WTC11 (cell line): ENCODE results near the gene MYO5B. TPM values are rescaled to one million over a fixed set of nuclear protein-coding genes. Genes with fewer than 3 reads are reported as not detected.

Experiments
- ATAC-seq: fragments of 200-7000 bp; cut with Tn5 transposase; 2 replicates; pipeline ENCODE4 v1.10.0; 2021; ENCODE audit warnings: mild to moderate bottlenecking, moderate library complexity
- CTCF ChIA-PET: fragments of 300-600 bp; sonication (Branson Sonifier 250); formaldehyde crosslinking; loops from one replicate; lab custom pipeline; 2021; ENCODE audit warnings: antibody characterized with exemption; lab: Charles Lee
- POLR2A ChIA-PET: fragments of 350-600 bp; sonication (Branson Sonifier 250); formaldehyde crosslinking; loops from one replicate; lab custom pipeline; 2021; ENCODE audit warnings: antibody characterized with exemption; lab: Charles Lee
- DNase-seq: peaks from one replicate; pipeline ENCODE4 v3.0.0; 2021; ENCODE audit warnings: low spot score
- H3K27ac Mint-ChIP-seq: 2 replicates; pipeline ENCODE4 v1.8.0; 2021; ENCODE audit warnings: mixed read lengths
- H3K27me3 Mint-ChIP-seq: 2 replicates; pipeline ENCODE4 v1.8.0; 2021; ENCODE audit warnings: low read depth, mild to moderate bottlenecking, moderate library complexity, mixed read lengths
- H3K36me3 Mint-ChIP-seq: 2 replicates; pipeline ENCODE4 v1.8.0; 2021; ENCODE audit warnings: mixed read lengths
- H3K4me1 Mint-ChIP-seq: 2 replicates; pipeline ENCODE4 v1.8.0; 2022; ENCODE audit warnings: mixed read lengths
- H3K4me3 Mint-ChIP-seq: 2 replicates; pipeline ENCODE4 v1.8.0; 2021; ENCODE audit warnings: mild to moderate bottlenecking, moderate library complexity, mixed read lengths
- H3K9me3 Mint-ChIP-seq: 2 replicates; pipeline ENCODE4 v1.8.0; 2021; ENCODE audit warnings: mixed read lengths
- ATF1 ChIP-seq: sonication (generic); formaldehyde crosslinking; IDR thresholded peaks from 2 replicates; pipeline ENCODE4 v1.8.1; 2023; ENCODE audit warnings: mild to moderate bottlenecking, moderate library complexity, missing genetic modification reagents
- CREM ChIP-seq: sonication (generic); formaldehyde crosslinking; IDR thresholded peaks from 2 replicates; pipeline ENCODE4 v1.8.1; 2022; ENCODE audit warnings: mild to moderate bottlenecking, missing genetic modification reagents, moderate library complexity
- ELF4 ChIP-seq: sonication (generic); formaldehyde crosslinking; IDR thresholded peaks from 2 replicates; pipeline ENCODE4 v1.8.1; 2022; ENCODE audit warnings: low read depth, mild to moderate bottlenecking, moderate library complexity, missing genetic modification reagents
- EMX1 ChIP-seq: fragments of 250-450 bp; sonication (Bioruptor Pico); IDR thresholded peaks from 2 replicates; pipeline ENCODE4 v1.8.0; 2021; ENCODE audit warnings: mild to moderate bottlenecking
- MYBL2 ChIP-seq: sonication (generic); formaldehyde crosslinking; IDR thresholded peaks from 2 replicates; pipeline ENCODE4 v1.8.1; 2023; ENCODE audit warnings: mild to moderate bottlenecking, moderate library complexity, missing genetic modification reagents
- NFYB ChIP-seq: sonication (generic); formaldehyde crosslinking; conservative IDR thresholded peaks from 2 replicates; pipeline ENCODE4 v1.8.0; 2022; ENCODE audit warnings: low read depth, missing genetic modification reagents
- RELA ChIP-seq: sonication (generic); formaldehyde crosslinking; IDR thresholded peaks from 2 replicates; pipeline ENCODE4 v1.8.1; 2022; ENCODE audit warnings: missing genetic modification reagents, mild to moderate bottlenecking, borderline replicate concordance
- SMAD4 ChIP-seq: sonication (generic); formaldehyde crosslinking; IDR thresholded peaks from 2 replicates; pipeline ENCODE4 v1.8.0; 2022; ENCODE audit warnings: mild to moderate bottlenecking, missing genetic modification reagents
- TEAD4 ChIP-seq: sonication (generic); formaldehyde crosslinking; IDR thresholded peaks from 2 replicates; pipeline ENCODE4 v1.8.0; 2022; ENCODE audit warnings: mild to moderate bottlenecking, missing genetic modification reagents
- ZNF121 ChIP-seq: sonication (generic); formaldehyde crosslinking; IDR thresholded peaks from 2 replicates; pipeline ENCODE4 v1.8.0; 2023; ENCODE audit warnings: missing genetic modification reagents
- ZNF219 ChIP-seq: sonication (generic); formaldehyde crosslinking; IDR thresholded peaks from 2 replicates; pipeline ENCODE4 v1.8.0; 2023; ENCODE audit warnings: missing genetic modification reagents, mild to moderate bottlenecking, borderline replicate concordance
- ZNF232 ChIP-seq: sonication (generic); formaldehyde crosslinking; IDR thresholded peaks from 2 replicates; pipeline ENCODE4 v1.8.0; 2022; ENCODE audit warnings: mild to moderate bottlenecking, missing genetic modification reagents
- ZNF423 ChIP-seq: fragments of 250-450 bp; sonication (Bioruptor Pico); IDR thresholded peaks from 2 replicates; pipeline ENCODE4 v2.1.2; 2022; ENCODE audit warnings: mild to moderate bottlenecking, moderate library complexity
- total RNA-seq: library from RNA; stranded (reverse); gene quantifications from 3 replicates; pipeline ENCODE4 v1.2.3, GENCODE V29; 2021
- TF ChIP-seq, protein P1 (sequence below): sonication (generic); formaldehyde crosslinking; IDR thresholded peaks from 2 replicates; pipeline ENCODE4 v1.8.1; 2023; ENCODE audit warnings: mild to moderate bottlenecking, missing genetic modification reagents, moderate library complexity
- TF ChIP-seq, protein P2 (sequence below): fragments of 250-450 bp; sonication (Bioruptor Pico); IDR thresholded peaks from 2 replicates; pipeline ENCODE4 v1.9.0; 2021; ENCODE audit warnings: mild to moderate bottlenecking
- TF ChIP-seq, protein P3 (sequence below): sonication (generic); formaldehyde crosslinking; IDR thresholded peaks from 2 replicates; pipeline ENCODE4 v1.8.0; 2022; ENCODE audit warnings: missing genetic modification reagents
- TF ChIP-seq, protein P4 (sequence below): sonication (generic); formaldehyde crosslinking; IDR thresholded peaks from 2 replicates; pipeline ENCODE4 v1.8.0; 2022; ENCODE audit warnings: mild to moderate bottlenecking, missing genetic modification reagents
- TF ChIP-seq, protein P5 (sequence below): sonication (generic); formaldehyde crosslinking; IDR thresholded peaks from 2 replicates; pipeline ENCODE4 v1.8.0; 2022; ENCODE audit warnings: mild to moderate bottlenecking, missing genetic modification reagents
- TF ChIP-seq, protein P6 (sequence below): sonication (generic); formaldehyde crosslinking; IDR thresholded peaks from 2 replicates; pipeline ENCODE4 v1.8.1; 2023; ENCODE audit warnings: mild to moderate bottlenecking, missing genetic modification reagents

Gene MYO5B
- total RNA-seq, 1 experiment from 2014 or later = 8.7 TPM

DNA sequence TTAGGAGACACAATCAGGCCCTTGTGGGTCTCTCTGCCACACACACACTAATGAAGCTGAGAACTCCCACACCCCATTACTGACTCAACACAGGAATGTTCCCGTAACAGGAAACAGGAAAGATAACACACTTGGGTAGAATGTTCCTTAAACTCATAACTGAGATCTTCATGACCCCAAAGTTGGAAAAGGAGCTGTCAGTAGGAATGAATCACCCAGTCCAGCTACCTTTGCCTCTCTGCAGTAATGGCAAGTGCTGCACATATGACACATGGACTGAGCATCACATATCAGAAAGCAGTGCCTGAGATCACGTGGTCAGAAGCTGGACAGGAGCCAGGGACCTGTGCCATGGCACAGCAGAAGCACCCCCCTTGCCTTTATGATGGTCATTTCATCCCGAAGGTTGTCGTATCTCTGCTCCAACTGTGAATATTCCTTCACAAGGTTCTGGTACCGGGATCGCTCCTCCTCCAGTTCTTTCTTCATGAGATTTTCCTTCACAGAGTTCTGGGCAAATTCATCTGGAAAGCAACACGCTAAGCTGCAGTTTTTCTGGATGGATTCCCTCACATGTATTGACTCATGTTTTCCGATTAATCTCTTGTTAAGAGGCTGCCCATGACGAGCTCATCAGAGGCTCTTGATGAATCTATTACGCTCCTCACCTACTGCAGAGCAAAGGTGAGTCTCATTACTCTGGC lies 316.2 kb downstream of the MYO5B start (continued):
- TF ChIP-seq EMX1 (CRISPR knock-in tag) = no peak
- TF ChIP-seq, protein P1, sequence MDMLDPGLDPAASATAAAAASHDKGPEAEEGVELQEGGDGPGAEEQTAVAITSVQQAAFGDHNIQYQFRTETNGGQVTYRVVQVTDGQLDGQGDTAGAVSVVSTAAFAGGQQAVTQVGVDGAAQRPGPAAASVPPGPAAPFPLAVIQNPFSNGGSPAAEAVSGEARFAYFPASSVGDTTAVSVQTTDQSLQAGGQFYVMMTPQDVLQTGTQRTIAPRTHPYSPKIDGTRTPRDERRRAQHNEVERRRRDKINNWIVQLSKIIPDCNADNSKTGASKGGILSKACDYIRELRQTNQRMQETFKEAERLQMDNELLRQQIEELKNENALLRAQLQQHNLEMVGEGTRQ (CRISPR knock-in tag) = no peak
- no peak for TF ChIP-seq ELF4 (CRISPR knock-in tag)

DNA sequence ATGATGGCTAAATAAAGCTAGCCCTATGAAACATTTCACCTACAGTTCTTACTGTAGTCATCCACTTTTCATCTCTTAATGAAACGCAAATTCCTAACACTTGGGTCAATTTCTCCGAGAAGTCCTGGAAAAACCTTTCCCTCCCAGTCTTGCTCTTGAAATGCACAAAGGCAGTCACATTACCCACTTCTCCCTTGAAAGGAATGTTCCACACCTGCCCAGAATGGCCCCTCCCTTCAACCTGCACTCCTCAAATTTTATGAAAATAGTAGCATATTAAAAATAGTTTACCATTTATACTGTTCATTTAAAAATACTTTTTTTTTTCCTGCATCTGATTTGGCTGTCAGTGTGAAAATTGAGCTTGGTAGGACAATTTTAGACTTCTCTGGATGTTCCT lies 316.9 kb downstream of the MYO5B start:
- Mint-ChIP-seq H3K36me3 (no peaks in the 10 kb centered on the region), H3K4me1 (peaks cover 5% of the 10 kb centered on the region), H3K27ac (no peak overlapping the region), H3K4me3 (no peak overlapping the region), H3K27me3 (no peaks in the 10 kb centered on the region), H3K9me3 (no peaks in the 10 kb centered on the region)
- POLR2A ChIA-PET = no interaction called here
- ATAC-seq (no peak), DNase-seq (no peak)
- CTCF ChIA-PET = interaction anchor here (1.6 to 2.3 kb wide), 3 partner anchors 10 to 22 kb away, joined by 4 to 10 read pairs (median 8); no protein-coding TSS in a partner anchor
- TF ChIP-seq ZNF219 (no peak), SMAD4 (CRISPR knock-in tag) (no peak), ATF1 (CRISPR knock-in tag) (no peak), ZNF232 (CRISPR knock-in tag) (no peak), ZNF423 (CRISPR knock-in tag) (no peak), TEAD4 (CRISPR knock-in tag) (no peak), CREM (CRISPR knock-in tag) (no peak)
- TF ChIP-seq, protein P2, sequence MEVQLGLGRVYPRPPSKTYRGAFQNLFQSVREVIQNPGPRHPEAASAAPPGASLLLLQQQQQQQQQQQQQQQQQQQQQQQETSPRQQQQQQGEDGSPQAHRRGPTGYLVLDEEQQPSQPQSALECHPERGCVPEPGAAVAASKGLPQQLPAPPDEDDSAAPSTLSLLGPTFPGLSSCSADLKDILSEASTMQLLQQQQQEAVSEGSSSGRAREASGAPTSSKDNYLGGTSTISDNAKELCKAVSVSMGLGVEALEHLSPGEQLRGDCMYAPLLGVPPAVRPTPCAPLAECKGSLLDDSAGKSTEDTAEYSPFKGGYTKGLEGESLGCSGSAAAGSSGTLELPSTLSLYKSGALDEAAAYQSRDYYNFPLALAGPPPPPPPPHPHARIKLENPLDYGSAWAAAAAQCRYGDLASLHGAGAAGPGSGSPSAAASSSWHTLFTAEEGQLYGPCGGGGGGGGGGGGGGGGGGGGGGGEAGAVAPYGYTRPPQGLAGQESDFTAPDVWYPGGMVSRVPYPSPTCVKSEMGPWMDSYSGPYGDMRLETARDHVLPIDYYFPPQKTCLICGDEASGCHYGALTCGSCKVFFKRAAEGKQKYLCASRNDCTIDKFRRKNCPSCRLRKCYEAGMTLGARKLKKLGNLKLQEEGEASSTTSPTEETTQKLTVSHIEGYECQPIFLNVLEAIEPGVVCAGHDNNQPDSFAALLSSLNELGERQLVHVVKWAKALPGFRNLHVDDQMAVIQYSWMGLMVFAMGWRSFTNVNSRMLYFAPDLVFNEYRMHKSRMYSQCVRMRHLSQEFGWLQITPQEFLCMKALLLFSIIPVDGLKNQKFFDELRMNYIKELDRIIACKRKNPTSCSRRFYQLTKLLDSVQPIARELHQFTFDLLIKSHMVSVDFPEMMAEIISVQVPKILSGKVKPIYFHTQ (CRISPR knock-in tag) = no peak
- TF ChIP-seq, protein P3, sequence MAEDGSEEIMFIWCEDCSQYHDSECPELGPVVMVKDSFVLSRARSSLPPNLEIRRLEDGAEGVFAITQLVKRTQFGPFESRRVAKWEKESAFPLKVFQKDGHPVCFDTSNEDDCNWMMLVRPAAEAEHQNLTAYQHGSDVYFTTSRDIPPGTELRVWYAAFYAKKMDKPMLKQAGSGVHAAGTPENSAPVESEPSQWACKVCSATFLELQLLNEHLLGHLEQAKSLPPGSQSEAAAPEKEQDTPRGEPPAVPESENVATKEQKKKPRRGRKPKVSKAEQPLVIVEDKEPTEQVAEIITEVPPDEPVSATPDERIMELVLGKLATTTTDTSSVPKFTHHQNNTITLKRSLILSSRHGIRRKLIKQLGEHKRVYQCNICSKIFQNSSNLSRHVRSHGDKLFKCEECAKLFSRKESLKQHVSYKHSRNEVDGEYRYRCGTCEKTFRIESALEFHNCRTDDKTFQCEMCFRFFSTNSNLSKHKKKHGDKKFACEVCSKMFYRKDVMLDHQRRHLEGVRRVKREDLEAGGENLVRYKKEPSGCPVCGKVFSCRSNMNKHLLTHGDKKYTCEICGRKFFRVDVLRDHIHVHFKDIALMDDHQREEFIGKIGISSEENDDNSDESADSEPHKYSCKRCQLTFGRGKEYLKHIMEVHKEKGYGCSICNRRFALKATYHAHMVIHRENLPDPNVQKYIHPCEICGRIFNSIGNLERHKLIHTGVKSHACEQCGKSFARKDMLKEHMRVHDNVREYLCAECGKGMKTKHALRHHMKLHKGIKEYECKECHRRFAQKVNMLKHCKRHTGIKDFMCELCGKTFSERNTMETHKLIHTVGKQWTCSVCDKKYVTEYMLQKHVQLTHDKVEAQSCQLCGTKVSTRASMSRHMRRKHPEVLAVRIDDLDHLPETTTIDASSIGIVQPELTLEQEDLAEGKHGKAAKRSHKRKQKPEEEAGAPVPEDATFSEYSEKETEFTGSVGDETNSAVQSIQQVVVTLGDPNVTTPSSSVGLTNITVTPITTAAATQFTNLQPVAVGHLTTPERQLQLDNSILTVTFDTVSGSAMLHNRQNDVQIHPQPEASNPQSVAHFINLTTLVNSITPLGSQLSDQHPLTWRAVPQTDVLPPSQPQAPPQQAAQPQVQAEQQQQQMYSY (CRISPR knock-in tag) = no peak
- TF ChIP-seq, protein P4, sequence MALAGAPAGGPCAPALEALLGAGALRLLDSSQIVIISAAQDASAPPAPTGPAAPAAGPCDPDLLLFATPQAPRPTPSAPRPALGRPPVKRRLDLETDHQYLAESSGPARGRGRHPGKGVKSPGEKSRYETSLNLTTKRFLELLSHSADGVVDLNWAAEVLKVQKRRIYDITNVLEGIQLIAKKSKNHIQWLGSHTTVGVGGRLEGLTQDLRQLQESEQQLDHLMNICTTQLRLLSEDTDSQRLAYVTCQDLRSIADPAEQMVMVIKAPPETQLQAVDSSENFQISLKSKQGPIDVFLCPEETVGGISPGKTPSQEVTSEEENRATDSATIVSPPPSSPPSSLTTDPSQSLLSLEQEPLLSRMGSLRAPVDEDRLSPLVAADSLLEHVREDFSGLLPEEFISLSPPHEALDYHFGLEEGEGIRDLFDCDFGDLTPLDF (CRISPR knock-in tag) = no peak
- TF ChIP-seq, protein P5, sequence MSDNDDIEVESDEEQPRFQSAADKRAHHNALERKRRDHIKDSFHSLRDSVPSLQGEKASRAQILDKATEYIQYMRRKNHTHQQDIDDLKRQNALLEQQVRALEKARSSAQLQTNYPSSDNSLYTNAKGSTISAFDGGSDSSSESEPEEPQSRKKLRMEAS = no peak

DNA sequence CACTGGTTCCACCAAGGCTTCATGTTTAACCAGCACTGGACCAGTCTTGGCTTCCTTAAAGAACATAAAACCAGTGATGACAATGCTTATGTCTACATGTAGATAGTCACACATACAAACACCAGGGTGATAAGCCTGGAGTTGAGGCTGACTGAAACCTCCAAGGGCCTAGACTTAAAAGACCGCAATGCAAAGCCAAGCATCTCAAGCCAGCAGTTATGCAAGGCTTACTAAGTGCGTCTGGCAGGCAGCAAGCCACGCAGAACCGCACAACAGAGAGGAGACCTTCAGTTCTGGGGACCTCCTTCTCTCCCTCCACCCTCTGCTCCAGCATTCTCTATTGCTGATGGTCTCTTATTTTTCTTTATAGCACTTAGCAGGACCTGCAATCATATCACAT lies 318.4 kb downstream of the MYO5B start:
- Mint-ChIP-seq H3K27me3 (no peaks in the 10 kb centered on the region), H3K36me3 (no peaks in the 10 kb centered on the region), H3K27ac (no peak overlapping the region), H3K9me3 (no peaks in the 10 kb centered on the region), H3K4me3 (no peak overlapping the region), H3K4me1 (peaks cover 5% of the 10 kb centered on the region)
- POLR2A ChIA-PET = no interaction called here
- DNase-seq (no peak), ATAC-seq (no peak)
- CTCF ChIA-PET = interaction anchor here (1.7 to 2.5 kb wide), 2 partner anchors 11 to 18 kb away, joined by 6 read pairs; no protein-coding TSS in a partner anchor
- TF ChIP-seq, protein P3 (CRISPR knock-in tag) = no peak
- TF ChIP-seq MYBL2 (CRISPR knock-in tag) = no peak
- no peak for TF ChIP-seq RELA (CRISPR knock-in tag)
- no peak for TF ChIP-seq ATF1 (CRISPR knock-in tag)
- no peak for TF ChIP-seq NFYB (CRISPR knock-in tag)
- no peak for TF ChIP-seq EMX1 (CRISPR knock-in tag)
- TF ChIP-seq, protein P6, sequence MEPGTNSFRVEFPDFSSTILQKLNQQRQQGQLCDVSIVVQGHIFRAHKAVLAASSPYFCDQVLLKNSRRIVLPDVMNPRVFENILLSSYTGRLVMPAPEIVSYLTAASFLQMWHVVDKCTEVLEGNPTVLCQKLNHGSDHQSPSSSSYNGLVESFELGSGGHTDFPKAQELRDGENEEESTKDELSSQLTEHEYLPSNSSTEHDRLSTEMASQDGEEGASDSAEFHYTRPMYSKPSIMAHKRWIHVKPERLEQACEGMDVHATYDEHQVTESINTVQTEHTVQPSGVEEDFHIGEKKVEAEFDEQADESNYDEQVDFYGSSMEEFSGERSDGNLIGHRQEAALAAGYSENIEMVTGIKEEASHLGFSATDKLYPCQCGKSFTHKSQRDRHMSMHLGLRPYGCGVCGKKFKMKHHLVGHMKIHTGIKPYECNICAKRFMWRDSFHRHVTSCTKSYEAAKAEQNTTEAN (CRISPR knock-in tag) = no peak
- TF ChIP-seq ZNF121 = no peak
